HUES6 (cell line): Measurements from ENCODE around the gene ALS2.
"Not testable (repeated sequence)": the region's sequence is repeated elsewhere in the genome, so short reads cannot be mapped to it uniquely, and the experiment has no call there.

Experiments
- H3K27ac ChIP-seq: 2 replicates; pipeline ENCODE4 v1.7.0; 2013; ENCODE audit warnings: low read depth, mild to moderate bottlenecking, low read length, inconsistent platforms
- H3K27me3 ChIP-seq: 2 replicates; pipeline ENCODE4 v1.6.1; 2013; ENCODE audit warnings: low read length; ENCODE audit not compliant: control insufficient read depth, insufficient read depth
- H3K36me3 ChIP-seq: 2 replicates; pipeline ENCODE4 v1.6.1; 2013; ENCODE audit warnings: low read length; ENCODE audit not compliant: control insufficient read depth, insufficient read depth
- H3K4me1 ChIP-seq: 2 replicates; pipeline ENCODE4 v1.6.1; 2013; ENCODE audit warnings: low read length; ENCODE audit not compliant: control insufficient read depth, insufficient read depth
- H3K4me3 ChIP-seq: 2 replicates; pipeline ENCODE4 v1.5.1; 2013; ENCODE audit warnings: low read depth, low read length
- H3K9ac ChIP-seq: one replicate; pipeline ENCODE4 v1.6.1; 2013; ENCODE audit warnings: mild to moderate bottlenecking, low read length
- H3K9me3 ChIP-seq: 2 replicates; pipeline ENCODE4 v1.6.1; 2013; ENCODE audit warnings: low read depth, low read length; ENCODE audit not compliant: control insufficient read depth, insufficient read depth

The ALS2 gene

DNA sequence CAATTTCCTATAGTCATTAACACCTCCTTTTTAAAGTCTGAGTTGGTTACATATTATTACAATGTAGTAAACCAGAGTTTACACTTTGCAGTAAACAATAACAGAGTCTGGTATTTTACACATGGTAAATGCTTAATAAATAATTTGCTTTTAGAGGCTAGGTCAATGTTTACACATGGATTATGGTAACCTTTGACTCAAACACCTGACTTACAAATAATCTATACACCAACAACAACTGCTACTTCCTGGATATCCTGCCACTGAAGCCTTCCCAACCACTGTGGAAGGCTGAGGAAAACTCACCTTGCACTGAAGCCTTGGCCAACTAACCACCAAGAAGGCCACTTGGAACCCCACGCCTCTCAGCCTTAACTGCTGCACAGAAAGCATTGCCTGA lies 5.4 kb downstream of the ALS2 start:
- Histone ChIP-seq H3K9ac (no peak overlapping the region), H3K4me1 (peaks cover 62% of the 10 kb centered on the region), H3K36me3 (no peaks in the 10 kb centered on the region; the same call in 1 of the 2 replicates), H3K27me3 (no peaks in the 10 kb centered on the region), H3K4me3 (no peak overlapping the region), H3K9me3 (no peaks in the 10 kb centered on the region), H3K27ac (no peak overlapping the region)

DNA sequence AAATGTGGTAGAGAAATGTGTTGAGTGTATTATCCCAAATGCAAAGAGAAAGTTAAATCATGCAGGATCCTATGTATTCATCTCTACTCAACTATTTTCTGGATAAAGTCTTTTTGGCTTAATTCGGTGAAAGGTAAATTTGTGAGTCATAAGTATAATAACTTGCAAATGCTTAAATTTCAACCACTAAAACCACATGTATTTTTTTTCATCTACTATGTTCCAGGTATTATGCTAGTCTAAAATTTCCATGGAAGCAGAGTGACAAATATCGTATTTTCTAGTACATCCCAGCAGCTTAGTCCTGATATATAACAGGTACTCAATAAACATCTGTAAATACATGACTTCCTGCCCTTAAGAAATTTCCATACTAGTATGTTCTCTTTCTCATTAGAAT lies 6.2 kb downstream of the ALS2 start:
- H3K4me1 ChIP-seq, result peaks cover 58% of the 10 kb centered on the region
- no peaks in the 10 kb centered on the region for H3K9me3 ChIP-seq
- no peaks in the 10 kb centered on the region; the same call in 1 of the 2 replicates for H3K36me3 ChIP-seq
- H3K9ac ChIP-seq, result no peak overlapping the region
- no peak overlapping the region for H3K4me3 ChIP-seq
- H3K27me3 ChIP-seq, result no peaks in the 10 kb centered on the region
- no peak overlapping the region for H3K27ac ChIP-seq

GRCh38 chr2:201773990-201774389 lies 6.7 kb downstream of the ALS2 start:
- Histone ChIP-seq H3K27ac (no peak overlapping the region), H3K36me3 (no peaks in the 10 kb centered on the region; the same call in 1 of the 2 replicates), H3K4me1 (peaks cover 53% of the 10 kb centered on the region), H3K9ac (no peak overlapping the region), H3K27me3 (no peaks in the 10 kb centered on the region), H3K9me3 (no peaks in the 10 kb centered on the region), H3K4me3 (no peak overlapping the region)

DNA sequence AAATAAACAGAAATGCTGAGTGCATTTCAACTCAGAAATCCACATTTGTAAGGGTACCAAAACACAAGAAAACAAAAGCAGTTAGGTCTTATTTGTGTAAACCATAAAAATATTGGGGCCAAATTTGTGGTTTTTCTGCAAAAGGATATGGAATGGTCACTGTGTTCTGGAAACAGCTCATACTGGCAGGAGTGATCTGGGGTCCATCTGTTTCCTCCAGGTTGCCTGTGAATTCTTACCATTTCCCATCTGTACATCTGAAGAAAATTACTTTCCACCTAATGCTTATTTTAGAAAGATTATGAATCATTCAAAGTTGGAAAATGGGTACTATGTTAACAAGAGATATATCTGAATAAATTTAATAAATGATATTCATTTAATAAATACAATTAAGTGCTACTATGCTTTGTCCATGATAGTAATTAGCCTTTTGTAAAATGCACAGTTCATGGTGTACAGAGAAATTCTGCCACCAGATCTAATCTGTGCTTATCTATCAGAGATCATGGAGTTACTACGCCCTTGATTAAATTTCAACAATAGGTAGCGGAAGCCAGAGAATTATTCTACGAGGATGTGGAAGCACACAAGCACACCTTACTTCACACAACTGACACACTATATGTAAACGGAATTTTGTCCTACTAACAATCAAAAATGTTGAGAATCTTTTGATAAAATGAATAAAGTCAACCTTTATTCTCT lies 10.9 kb downstream of the ALS2 start:
- no peaks in the 10 kb centered on the region for H3K27me3 ChIP-seq
- no peak overlapping the region for H3K9ac ChIP-seq
- peaks cover 13% of the 10 kb centered on the region for H3K36me3 ChIP-seq
- no peak overlapping the region for H3K4me3 ChIP-seq
- peaks cover 22% of the 10 kb centered on the region for H3K4me1 ChIP-seq
- no peaks in the 10 kb centered on the region for H3K9me3 ChIP-seq
- no peak overlapping the region for H3K27ac ChIP-seq

DNA sequence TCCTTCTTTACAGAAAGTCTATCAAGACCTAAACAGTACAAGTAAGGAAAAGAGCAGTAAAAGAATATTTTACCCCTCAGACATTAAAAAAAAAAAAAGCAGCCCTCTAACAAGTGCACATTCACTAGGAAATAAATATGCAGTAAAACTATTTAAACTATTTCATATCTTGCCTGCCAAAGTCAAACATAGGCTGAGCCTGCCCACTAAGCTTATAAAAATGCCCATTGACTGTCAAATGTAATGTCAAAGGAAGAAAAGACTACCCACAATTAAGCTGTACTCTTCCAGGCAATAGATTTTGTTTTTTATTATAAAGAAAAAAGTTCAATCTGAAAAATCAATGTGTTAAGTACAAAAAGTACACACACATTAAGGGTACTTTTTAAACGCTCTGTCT lies 11.8 kb downstream of the ALS2 start:
- no peak overlapping the region for H3K4me3 ChIP-seq
- H3K9ac ChIP-seq, result no peak overlapping the region
- peaks cover 16% of the 10 kb centered on the region for H3K36me3 ChIP-seq
- H3K27me3 ChIP-seq, result no peaks in the 10 kb centered on the region
- H3K9me3 ChIP-seq, result no peaks in the 10 kb centered on the region
- H3K27ac ChIP-seq, result no peak overlapping the region
- H3K4me1 ChIP-seq, result peaks cover 14% of the 10 kb centered on the region

DNA sequence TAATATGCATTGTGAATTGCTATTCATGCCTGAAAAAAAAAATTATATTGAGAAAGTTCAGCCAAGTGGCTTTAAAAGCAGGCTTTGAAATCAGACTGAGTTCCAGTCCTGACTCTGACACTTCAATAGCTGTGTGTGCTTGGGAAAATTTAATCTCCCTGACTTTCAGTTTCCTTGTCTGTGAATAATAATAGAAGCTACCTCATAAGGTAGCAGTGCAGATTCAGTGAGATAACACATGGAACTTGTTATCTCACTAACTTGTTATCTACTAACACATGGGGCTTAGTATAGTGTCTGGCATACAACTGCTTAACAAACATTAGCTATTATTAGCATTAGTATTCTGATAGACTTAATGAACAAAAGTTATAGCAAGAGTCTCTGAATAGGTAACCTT lies 14.9 kb downstream of the ALS2 start:
- H3K4me3 ChIP-seq, result no peak overlapping the region
- H3K27me3 ChIP-seq, result no peaks in the 10 kb centered on the region
- H3K27ac ChIP-seq, result no peak overlapping the region
- H3K4me1 ChIP-seq, result no peaks in the 10 kb centered on the region
- peaks cover 44% of the 10 kb centered on the region for H3K36me3 ChIP-seq
- H3K9me3 ChIP-seq, result no peaks in the 10 kb centered on the region
- H3K9ac ChIP-seq, result no peak overlapping the region

- peaks cover 56% of the 10 kb centered on the region for H3K36me3 ChIP-seq
- H3K27ac ChIP-seq, H3K9ac ChIP-seq, H3K4me3 ChIP-seq, H3K9me3 ChIP-seq, H3K4me1 ChIP-seq, H3K27me3 ChIP-seq: not testable (repeated sequence)
Measured at GRCh38 chr2:201764469-201764868, 16.3 kb downstream of the ALS2 start.

DNA sequence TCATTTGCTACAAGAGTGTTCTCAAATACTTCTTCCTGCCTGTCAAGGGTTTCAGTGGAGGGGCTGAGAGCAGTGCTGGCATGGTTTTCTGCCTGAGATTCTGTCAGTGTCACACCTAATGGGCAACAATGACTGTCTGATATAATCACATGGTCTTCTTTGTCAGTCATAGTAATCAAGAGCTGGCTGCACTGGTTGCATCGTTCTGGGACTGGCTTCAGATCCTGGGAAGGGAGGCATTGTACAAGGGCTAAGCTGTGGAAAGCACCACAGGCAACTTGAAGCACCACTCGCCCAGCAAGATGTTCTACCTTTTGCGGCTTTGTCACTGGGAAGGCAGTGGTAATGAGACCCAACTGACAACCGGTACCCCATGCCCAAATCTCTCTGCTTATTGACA lies 19.6 kb downstream of the ALS2 start:
- Histone ChIP-seq H3K36me3 (peaks cover 67% of the 10 kb centered on the region), H3K9ac (no peak overlapping the region), H3K4me1 (no peaks in the 10 kb centered on the region), H3K4me3 (no peak overlapping the region), H3K9me3 (no peaks in the 10 kb centered on the region), H3K27me3 (no peaks in the 10 kb centered on the region), H3K27ac (no peak overlapping the region)

GRCh38 chr2:201759567-201759966 lies 21.2 kb downstream of the ALS2 start:
- Histone ChIP-seq H3K27ac (no peak overlapping the region), H3K36me3 (peaks cover 58% of the 10 kb centered on the region), H3K27me3 (no peaks in the 10 kb centered on the region), H3K9me3 (no peaks in the 10 kb centered on the region), H3K4me1 (no peaks in the 10 kb centered on the region), H3K9ac (no peak overlapping the region), H3K4me3 (no peak overlapping the region)

DNA sequence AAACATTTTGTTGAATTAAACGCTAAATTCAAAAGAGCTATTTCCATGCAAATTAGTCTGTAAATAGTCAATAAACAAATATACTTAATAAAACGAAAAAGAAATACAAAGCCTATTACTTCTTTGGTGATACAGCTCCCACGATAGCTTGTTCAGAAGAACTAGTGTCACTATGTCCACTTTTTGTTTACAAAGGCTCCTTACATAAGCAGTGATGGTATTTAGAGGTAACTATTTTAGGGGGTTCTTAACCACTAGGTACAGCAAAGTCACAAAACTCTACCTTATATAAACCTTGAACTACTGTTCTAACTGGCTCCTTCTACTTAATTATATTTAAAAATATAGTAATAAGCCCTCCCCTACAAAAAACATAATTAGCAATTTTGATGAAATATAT lies 21.9 kb downstream of the ALS2 start:
- Histone ChIP-seq H3K4me3 (no peak overlapping the region), H3K4me1 (no peaks in the 10 kb centered on the region), H3K9me3 (no peaks in the 10 kb centered on the region), H3K9ac (no peak overlapping the region), H3K36me3 (peaks cover 64% of the 10 kb centered on the region), H3K27ac (no peak overlapping the region), H3K27me3 (no peaks in the 10 kb centered on the region)

DNA sequence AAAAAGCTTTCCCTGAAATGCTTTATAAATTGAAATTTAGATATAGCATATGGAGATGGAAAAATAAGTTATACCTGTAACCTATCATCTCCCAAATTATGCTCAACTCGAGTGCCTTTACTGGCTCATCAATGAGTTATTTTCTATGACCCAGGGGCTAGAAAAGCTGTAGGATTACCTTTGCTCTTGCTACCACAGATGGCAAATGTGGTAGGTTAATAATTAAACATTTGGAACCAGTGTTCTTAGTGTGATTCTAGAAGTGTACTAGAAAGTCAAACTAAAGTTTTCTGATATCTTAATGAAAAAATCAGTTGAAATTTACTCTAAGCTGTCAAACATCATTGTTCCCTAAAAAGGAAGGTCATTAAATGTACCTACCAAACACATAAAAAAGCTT lies 22.5 kb downstream of the ALS2 start:
- Histone ChIP-seq H3K4me1 (no peaks in the 10 kb centered on the region), H3K9ac (no peak overlapping the region), H3K4me3 (no peak overlapping the region), H3K9me3 (no peaks in the 10 kb centered on the region), H3K36me3 (peaks cover 61% of the 10 kb centered on the region), H3K27me3 (no peaks in the 10 kb centered on the region), H3K27ac (no peak overlapping the region)
